D721Med (cell line): Measurements from ENCODE around the gene RFX7.

Source experiments
- DNase-seq: peaks from one replicate; pipeline ENCODE4 v3.0.0; 2011; ENCODE audit warnings: low spot score; ENCODE audit not compliant: insufficient read length
- FAIRE-seq: peaks from 2 replicates; lab custom pipeline; 2011; peaks lifted over from hg19 to GRCh38; lab: Jason Lieb, UNC
- CTCF ChIP-seq: IDR thresholded peaks from 2 replicates; pipeline ENCODE4 v1.5.1; 2012; ENCODE audit warnings: mild to moderate bottlenecking, control low read depth; ENCODE audit not compliant: insufficient read depth; ENCODE audit errors: missing control alignments

Gene RFX7

GRCh38 chr15:56094171-56094570, 149.5 kb downstream of the RFX7 start:
- DNase-seq, result no peak
- no peak for FAIRE-seq
- TF ChIP-seq CTCF, result no peak

GRCh38 chr15:56088389-56088788, 155.3 kb downstream of the RFX7 start:
- TF ChIP-seq CTCF, result no peak
- DNase-seq (no peak), FAIRE-seq (no peak)

GRCh38 chr15:56086566-56086965, 157.1 kb downstream of the RFX7 start:
- FAIRE-seq (no peak), DNase-seq (no peak)
- TF ChIP-seq CTCF, result no peak

GRCh38 chr15:56082263-56082761, 161.4 kb downstream of the RFX7 start:
- DNase-seq, result no peak
- TF ChIP-seq CTCF, result no peak
- FAIRE-seq, result no peak

GRCh38 chr15:56077081-56077480, 166.6 kb downstream of the RFX7 start:
- no peak for TF ChIP-seq CTCF
- DNase-seq, result no peak
- no peak for FAIRE-seq

GRCh38 chr15:56076640-56077039, 167.0 kb downstream of the RFX7 start:
- DNase-seq (no peak), FAIRE-seq (no peak)
- no peak for TF ChIP-seq CTCF

- no peak for TF ChIP-seq CTCF
- no peak for FAIRE-seq
- DNase-seq, result no peak
These were observed 169.0 kb downstream of the RFX7 start for GRCh38 chr15:56074481-56075265.
